ENCODE measurements around the gene HSD11B1L. TPM values are rescaled to one million over a fixed set of nuclear protein-coding genes. Genes with fewer than 3 reads are reported as not detected.
A peak's percentile ranks its signal among the peaks of the same experiment; 100 is the strongest.
"Not testable (repeated sequence)": the region's sequence is repeated elsewhere in the genome, so short reads cannot be mapped to it uniquely, and the experiment has no call there.

The HSD11B1L gene
- total RNA-seq, 1 experiment from 2014 or later = 6.0 TPM

DNA sequence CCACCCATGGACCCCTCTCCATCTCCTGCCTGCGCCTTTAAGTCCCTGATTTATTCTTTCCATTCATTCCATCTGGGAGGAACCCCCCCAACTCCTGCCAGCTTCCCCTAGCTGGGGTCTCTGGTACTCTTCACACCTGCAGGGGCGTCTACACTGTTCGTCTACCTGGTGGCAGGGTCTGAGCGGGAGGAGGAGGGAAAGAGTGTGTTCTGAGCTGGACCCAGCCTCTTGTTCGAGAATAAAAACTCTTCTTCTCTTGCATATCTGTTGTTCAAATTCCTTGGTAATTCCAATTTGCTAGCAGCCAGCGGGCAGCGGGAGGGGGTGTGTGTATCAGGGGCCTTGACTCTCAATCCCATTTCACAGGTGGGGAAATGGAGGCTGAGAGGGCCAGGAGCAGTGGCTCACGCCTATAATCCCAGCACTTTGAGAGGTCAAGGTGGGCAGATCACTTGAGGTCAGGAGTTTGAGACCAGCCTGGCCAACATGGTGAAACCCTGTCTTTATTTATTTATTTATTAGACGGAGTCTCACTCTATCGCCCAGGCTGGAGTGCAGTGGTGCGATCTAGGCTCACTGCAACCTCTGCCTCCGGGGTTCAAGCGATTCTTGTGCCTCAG, 7.5 kb downstream of the HSD11B1L start:
- ATAC-seq; RAD21 ChIA-PET (ENCODE audit: low non-redundant PET in 1 of 2, low total read pairs in 2 of 2, uncharacterized antibody in 2 of 2, unreplicated experiment in 2 of 2); H3K4me2 ChIP-seq (ENCODE audit: low read length); H2AFZ ChIP-seq (ENCODE audit: low read depth, low read length, poor library complexity, severe bottlenecking); H3K9me3 ChIP-seq (ENCODE audit: control insufficient read depth in 1 of 2, insufficient read depth in 1 of 2, low read depth in 1 of 2, low read length in 2 of 2); H3K9me2 ChIP-seq (ENCODE audit: insufficient read depth); DNase-seq (ENCODE audit: low read depth, low spot score); H3K27me3 ChIP-seq (ENCODE audit: insufficient read depth, low read length); H3K4me3 ChIP-seq (replicated peaks in 1 of 2; ENCODE audit: low read depth in 1 of 2, low read length in 2 of 2); BruUV-seq (replicated peaks); H3K9ac ChIP-seq (ENCODE audit: low read length); H3K27ac ChIP-seq (ENCODE audit: low read depth, low read length): not testable (repeated sequence)
- Histone ChIP-seq H3K79me2 (ENCODE audit: insufficient read depth, low read length) (peaks cover 34% of the 10 kb centered on the region), H3K4me1 (ENCODE audit: control insufficient read depth in 1 of 2, insufficient read depth in 2 of 2, low read length in 2 of 2) (peaks cover 11 to 47% of the 10 kb centered on the region in 2 experiments; a peak in 3 of 4 replicates), H4K20me1 (ENCODE audit: insufficient read depth) (peaks cover 17% of the 10 kb centered on the region; the same call in 1 of the 2 replicates), H3K36me3 (ENCODE audit: control insufficient read depth in 1 of 2, insufficient read depth in 2 of 2, low read length in 2 of 2) (peaks cover 8 to 31% of the 10 kb centered on the region in 2 experiments; a peak in 2 of 4 replicates)
- intact Hi-C loops (cut with micrococcal nuclease) = loop anchor here (5.0 kb wide), 2 partner anchors 141 to 641 kb away; no protein-coding TSS in a partner anchor
- POLR2A ChIA-PET = interaction anchor here (1.8 to 2.0 kb wide), 2 partner anchors 31 to 116 kb away, joined by 7 to 31 read pairs; partner anchors contain the start of genes CATSPERD, LONP1 and NRTN
- CTCF ChIA-PET = interaction anchor here (0.8 to 1.7 kb wide), 4 partner anchors 17 to 140 kb away, joined by 3 to 9 read pairs (median 5); partner anchors contain the start of genes CATSPERD and LONP1

DNA sequence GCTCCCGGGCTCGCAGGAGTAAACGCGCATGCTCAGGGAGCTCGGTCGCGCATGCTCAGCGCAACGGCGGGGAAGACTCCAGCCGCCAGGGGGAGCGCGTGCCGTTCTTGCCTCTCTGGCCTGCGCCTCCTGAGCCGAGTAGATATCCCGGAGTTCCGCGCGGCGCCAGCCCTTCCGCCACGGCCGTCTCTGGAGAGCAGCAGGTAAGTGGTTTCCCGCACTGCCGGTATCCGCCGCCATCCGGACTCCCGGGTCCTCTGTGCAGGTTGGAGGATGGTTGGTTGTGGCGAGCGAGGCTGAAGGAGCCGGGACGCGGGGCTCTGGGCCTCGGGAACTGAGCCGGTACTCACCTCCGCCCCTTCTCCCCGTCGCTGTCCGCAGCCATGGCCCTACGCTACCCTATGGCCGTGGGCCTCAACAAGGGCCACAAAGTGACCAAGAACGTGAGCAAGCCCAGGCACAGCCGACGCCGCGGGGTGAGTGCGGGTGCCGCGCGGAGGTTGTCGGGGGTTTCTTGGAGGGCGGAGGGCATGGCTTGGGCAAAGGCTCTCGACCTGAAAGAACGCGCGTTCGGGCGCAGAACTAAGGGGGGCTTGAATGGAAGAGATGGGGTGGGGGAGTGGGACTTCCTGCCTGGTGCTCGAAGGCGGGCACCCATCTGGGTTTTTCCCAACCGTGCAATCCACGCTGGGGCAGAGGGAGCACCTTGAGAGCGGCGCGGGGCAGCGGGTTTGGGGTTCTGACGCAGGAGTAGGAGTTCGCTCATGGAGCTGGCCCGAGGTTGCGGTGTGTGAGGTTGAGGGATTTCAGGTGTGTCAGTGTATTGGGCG, 9.5 kb downstream of the HSD11B1L start, which contains the start of gene RPL36:
Gene RPL36, plus strand, starts transcription at position 171 of the 830 bp plus-strand sequence. Its CDS starts 213 bp downstream, at position 384.
- peaks cover 54% of the 10 kb centered on the region for H3K79me2 ChIP-seq (ENCODE audit: insufficient read depth, low read length)
- POLR2A ChIA-PET = interaction anchor here (0.7 to 2.0 kb wide), 17 partner anchors 9 to 977 kb away, joined by 3 to 31 read pairs (median 4); partner anchors contain the start of genes CATSPERD, DUS3L, LONP1 and NRTN
- no TSS peak for BruUV-seq (replicated peaks)
- TF ChIP-seq, protein P1, sequence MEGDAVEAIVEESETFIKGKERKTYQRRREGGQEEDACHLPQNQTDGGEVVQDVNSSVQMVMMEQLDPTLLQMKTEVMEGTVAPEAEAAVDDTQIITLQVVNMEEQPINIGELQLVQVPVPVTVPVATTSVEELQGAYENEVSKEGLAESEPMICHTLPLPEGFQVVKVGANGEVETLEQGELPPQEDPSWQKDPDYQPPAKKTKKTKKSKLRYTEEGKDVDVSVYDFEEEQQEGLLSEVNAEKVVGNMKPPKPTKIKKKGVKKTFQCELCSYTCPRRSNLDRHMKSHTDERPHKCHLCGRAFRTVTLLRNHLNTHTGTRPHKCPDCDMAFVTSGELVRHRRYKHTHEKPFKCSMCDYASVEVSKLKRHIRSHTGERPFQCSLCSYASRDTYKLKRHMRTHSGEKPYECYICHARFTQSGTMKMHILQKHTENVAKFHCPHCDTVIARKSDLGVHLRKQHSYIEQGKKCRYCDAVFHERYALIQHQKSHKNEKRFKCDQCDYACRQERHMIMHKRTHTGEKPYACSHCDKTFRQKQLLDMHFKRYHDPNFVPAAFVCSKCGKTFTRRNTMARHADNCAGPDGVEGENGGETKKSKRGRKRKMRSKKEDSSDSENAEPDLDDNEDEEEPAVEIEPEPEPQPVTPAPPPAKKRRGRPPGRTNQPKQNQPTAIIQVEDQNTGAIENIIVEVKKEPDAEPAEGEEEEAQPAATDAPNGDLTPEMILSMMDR (IDR thresholded peaks at IDR 0.05 in 2 of 3, conservative IDR thresholded peaks at IDR 0.05 in 1 of 3; ENCODE audit: borderline replicate concordance in 1 of 3, insufficient read depth in 1 of 3, low read depth in 2 of 3, low read length in 2 of 3) = peak; percentile 83 to 96 (median 89)
- TF ChIP-seq CEBPB (IDR thresholded peaks at IDR 0.05; ENCODE audit: low read depth) = no peak
- TF ChIP-seq JUND (IDR thresholded peaks at IDR 0.05) = no peak
- no peak for TF ChIP-seq FOSL1 (IDR thresholded peaks at IDR 0.05; ENCODE audit: low read depth)
- TF ChIP-seq ZNF274 (IDR thresholded peaks at IDR 0.05; ENCODE audit: low read depth, low read length) = no peak
- TF ChIP-seq EGR1 (IDR thresholded peaks at IDR 0.05; ENCODE audit: low read depth) = no peak
- no peak for TF ChIP-seq EZH2phosphoT487 (IDR thresholded peaks at IDR 0.05; ENCODE audit: borderline replicate concordance)
- peak; percentile 21 for TF ChIP-seq TCF7L2 (IDR thresholded peaks at IDR 0.05; ENCODE audit: borderline replicate concordance, extremely low read depth, insufficient read depth, insufficient read length)
- TF ChIP-seq SP1 (IDR thresholded peaks at IDR 0.05; ENCODE audit: low read depth) = peak; percentile 49
- TF ChIP-seq SRF (IDR thresholded peaks at IDR 0.05; ENCODE audit: low read depth) = no peak
- TF ChIP-seq, protein P2, sequence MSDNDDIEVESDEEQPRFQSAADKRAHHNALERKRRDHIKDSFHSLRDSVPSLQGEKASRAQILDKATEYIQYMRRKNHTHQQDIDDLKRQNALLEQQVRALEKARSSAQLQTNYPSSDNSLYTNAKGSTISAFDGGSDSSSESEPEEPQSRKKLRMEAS (IDR thresholded peaks at IDR 0.05) = peak; percentile 92
- TF ChIP-seq, protein P3, sequence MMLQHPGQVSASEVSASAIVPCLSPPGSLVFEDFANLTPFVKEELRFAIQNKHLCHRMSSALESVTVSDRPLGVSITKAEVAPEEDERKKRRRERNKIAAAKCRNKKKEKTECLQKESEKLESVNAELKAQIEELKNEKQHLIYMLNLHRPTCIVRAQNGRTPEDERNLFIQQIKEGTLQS (IDR thresholded peaks at IDR 0.05) = no peak
- TF ChIP-seq EZH2 (IDR thresholded peaks at IDR 0.05) = no peak
- TF ChIP-seq POLR2AphosphoS5 (IDR thresholded peaks at IDR 0.05; ENCODE audit: low read depth, low read length) = peak; percentile 99
- peak; percentile 47; the same call in 1 of the 2 replicates for TF ChIP-seq CBX3 (IDR thresholded peaks at IDR 0.05; ENCODE audit: low read depth)
- peak; percentile 78; the same call in 1 of the 2 replicates for TF ChIP-seq ZFX (IDR thresholded peaks at IDR 0.05)

More for the DNA sequence above, 9.5 kb downstream of the HSD11B1L start, which contains the start of gene RPL36:
- ChIA-PET CTCF (interaction anchor here (0.6 to 1.7 kb wide), 13 partner anchors 9 to 652 kb away, joined by 3 to 13 read pairs (median 5); partner anchors contain the start of genes CATSPERD, LONP1, MICOS13 and SAFB), RAD21 (ENCODE audit: low non-redundant PET in 1 of 2, low total read pairs in 2 of 2, uncharacterized antibody in 2 of 2, unreplicated experiment in 2 of 2) (interaction anchor here in 1 of 2 experiments (1.2 kb wide), 1 partner anchor 68 kb away, joined by 3 read pairs; the partner anchor contains the start of genes SAFB and SAFB2)
- no peaks in the 10 kb centered on the region for H3K9me3 ChIP-seq (ENCODE audit: control insufficient read depth in 1 of 2, insufficient read depth in 1 of 2, low read depth in 1 of 2, low read length in 2 of 2)
- H3K27me3 ChIP-seq (ENCODE audit: insufficient read depth, low read length) = no peaks in the 10 kb centered on the region
- peaks cover 17% of the 10 kb centered on the region; the same call in 1 of the 2 replicates for H4K20me1 ChIP-seq (ENCODE audit: insufficient read depth)
- peaks cover 11 to 48% of the 10 kb centered on the region in 2 experiments; a peak in 3 of 4 replicates for H3K4me1 ChIP-seq (ENCODE audit: control insufficient read depth in 1 of 2, insufficient read depth in 2 of 2, low read length in 2 of 2)
- peak within 1 kb of the TSS; percentile 93 for H3K27ac ChIP-seq (ENCODE audit: low read depth, low read length)
- H3K9me2 ChIP-seq (ENCODE audit: insufficient read depth) = no peaks in the 10 kb centered on the region
- ATAC-seq (peak; percentile 46), DNase-seq (ENCODE audit: low read depth, low spot score) (peak; percentile 92)
- intact Hi-C loops (cut with micrococcal nuclease) = loop anchor here (2.0 kb wide), 1 partner anchor 100 kb away; the partner anchor contains the start of gene DUS3L
- H3K4me3 ChIP-seq (replicated peaks in 1 of 2; ENCODE audit: low read depth in 1 of 2, low read length in 2 of 2) = peak within 1 kb of the TSS; percentile 85 to 99
- peak within 1 kb of the TSS; percentile 100 for H3K9ac ChIP-seq (ENCODE audit: low read length)
- peak within 1 kb of the TSS; percentile 92 for H3K4me2 ChIP-seq (ENCODE audit: low read length)
- peak within 1 kb of the TSS; percentile 44 for H2AFZ ChIP-seq (ENCODE audit: low read depth, low read length, poor library complexity, severe bottlenecking)
- H3K36me3 ChIP-seq (ENCODE audit: control insufficient read depth in 1 of 2, insufficient read depth in 2 of 2, low read length in 2 of 2) = peaks cover 10 to 49% of the 10 kb centered on the region in 2 experiments; a peak in 2 of 4 replicates
